H7 (cell line): Measurements from ENCODE around the gene EXD2. TPM values are rescaled to one million over a fixed set of nuclear protein-coding genes. Genes with fewer than 3 reads are reported as not detected.
"Not testable (repeated sequence)": the region's sequence is repeated elsewhere in the genome, so short reads cannot be mapped to it uniquely, and the experiment has no call there.

Experiments
- DNase-seq: peaks from one replicate; pipeline ENCODE4 v3.0.0; 2012
- H3K27me3 ChIP-seq: 2 replicates; pipeline ENCODE4 v1.6.0; 2011; ENCODE audit warnings: mild to moderate bottlenecking, low read length; ENCODE audit not compliant: control insufficient read depth, insufficient read depth
- H3K36me3 ChIP-seq: replicated peaks from 2 replicates; pipeline ENCODE4 v1.5.1; 2011; ENCODE audit warnings: low read length; ENCODE audit not compliant: control insufficient read depth, insufficient read depth
- H3K4me3 ChIP-seq: 2 replicates; pipeline ENCODE4 v1.5.1; 2011; ENCODE audit warnings: low read depth, mild to moderate bottlenecking, control low read depth, low read length, moderate library complexity; ENCODE audit not compliant: insufficient read depth
- total RNA-seq: library from RNA; depleted of rRNA; stranded (reverse); fragments of >200 nt; shearing (Covaris generic); gene quantifications from 2 replicates; pipeline ENCODE4 v1.2.3, GENCODE V29; 2014

The EXD2 gene
- total RNA-seq, 1 experiment from 2014 or later: 23.2 TPM

DNA sequence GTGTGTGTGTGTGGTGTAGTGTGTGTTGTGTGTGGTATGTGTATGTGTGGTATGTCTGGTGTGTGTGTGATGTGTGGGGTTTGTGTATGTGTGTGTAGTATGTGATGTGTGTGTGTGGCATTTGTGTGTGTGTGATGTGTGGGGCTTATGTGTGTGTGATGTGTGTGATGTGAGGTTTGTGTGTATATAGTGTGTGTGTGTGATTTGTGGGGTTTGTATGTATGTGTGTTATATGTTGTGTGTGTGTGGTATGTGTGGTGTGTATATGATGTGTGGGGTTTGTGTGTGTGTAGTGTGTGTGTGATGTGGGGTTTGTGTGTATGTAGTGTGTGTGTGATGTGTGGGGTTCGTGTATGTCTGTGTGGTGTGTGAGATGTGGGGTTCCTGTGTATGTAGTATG lies 78.1 kb downstream of the EXD2 start:
- DNase-seq: no peak
- H3K36me3 ChIP-seq: no peaks in the 10 kb centered on the region

DNA sequence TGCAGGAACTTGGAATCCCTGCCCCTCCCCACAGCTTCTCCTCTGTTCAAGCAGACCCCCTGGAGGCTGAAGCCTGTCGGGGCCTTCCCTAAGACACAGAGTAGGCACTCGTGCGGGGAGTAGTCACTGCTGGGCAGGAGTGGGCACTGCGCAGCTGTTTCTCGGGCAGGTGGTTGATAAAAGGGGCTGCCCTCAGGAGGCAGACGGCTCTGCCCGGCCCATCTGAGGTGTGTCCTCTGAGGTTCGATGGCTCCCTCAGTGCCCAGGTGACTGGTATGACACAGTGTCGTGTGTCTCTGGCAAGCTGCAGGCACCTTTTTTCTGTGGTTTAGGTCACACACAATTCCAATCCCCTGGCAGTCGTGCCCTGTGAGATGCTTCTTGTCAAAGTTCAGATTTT lies 78.8 kb downstream of the EXD2 start:
- H3K4me3 ChIP-seq: no peak overlapping the region
- no peaks in the 10 kb centered on the region for H3K36me3 ChIP-seq
- no peak for DNase-seq
- H3K27me3 ChIP-seq: no peaks in the 10 kb centered on the region

More for the DNA sequence above, 78.1 kb downstream of the EXD2 start:
- Histone ChIP-seq H3K4me3 (no peak overlapping the region), H3K27me3 (no peaks in the 10 kb centered on the region)

DNA sequence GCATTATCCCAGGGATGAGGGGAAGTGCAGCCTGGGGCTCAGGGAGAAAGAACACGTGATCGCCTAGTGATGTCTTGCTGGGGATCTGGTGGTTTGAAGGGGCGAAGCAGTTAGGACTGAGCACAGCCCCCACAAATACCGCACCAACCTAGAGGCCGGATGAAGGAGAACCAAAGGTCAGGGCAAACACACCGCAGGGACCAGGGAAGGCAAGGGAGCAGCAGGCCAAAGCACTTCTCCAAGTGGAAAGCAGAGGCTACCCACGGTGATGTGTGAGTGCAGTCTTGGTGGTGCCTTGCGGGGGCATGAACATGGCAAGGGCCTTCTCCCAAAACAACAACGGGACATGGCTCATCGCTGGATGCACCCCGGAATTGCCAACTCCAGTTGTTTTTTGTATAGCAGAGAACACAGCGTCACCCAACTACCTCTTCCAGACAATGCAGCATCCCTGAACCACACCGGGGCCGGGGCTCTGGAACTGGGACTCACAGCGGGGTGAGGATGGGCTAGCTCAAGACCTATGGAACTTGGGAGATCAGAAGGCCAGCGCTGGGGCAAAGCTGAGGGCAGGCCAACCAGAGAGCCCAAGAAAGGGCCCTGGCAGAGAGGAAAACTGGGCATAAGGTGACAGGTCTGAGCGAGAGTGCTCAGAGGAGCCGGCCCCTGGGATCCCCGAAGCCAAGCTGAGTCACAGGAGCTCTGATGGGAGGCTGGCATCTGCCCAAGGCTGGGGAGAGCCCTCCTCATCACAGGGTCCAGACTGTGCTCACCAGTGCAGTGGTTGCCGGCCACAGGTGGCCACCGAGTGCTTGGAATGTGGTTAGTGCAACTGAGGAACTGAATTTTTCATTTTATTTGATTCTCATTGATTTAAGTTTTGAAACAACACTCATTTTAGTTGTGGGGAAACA lies 79.8 kb downstream of the EXD2 start:
- no peak for DNase-seq
- Histone ChIP-seq H3K27me3 (no peaks in the 10 kb centered on the region), H3K36me3 (no peaks in the 10 kb centered on the region), H3K4me3 (no peak overlapping the region)

DNA sequence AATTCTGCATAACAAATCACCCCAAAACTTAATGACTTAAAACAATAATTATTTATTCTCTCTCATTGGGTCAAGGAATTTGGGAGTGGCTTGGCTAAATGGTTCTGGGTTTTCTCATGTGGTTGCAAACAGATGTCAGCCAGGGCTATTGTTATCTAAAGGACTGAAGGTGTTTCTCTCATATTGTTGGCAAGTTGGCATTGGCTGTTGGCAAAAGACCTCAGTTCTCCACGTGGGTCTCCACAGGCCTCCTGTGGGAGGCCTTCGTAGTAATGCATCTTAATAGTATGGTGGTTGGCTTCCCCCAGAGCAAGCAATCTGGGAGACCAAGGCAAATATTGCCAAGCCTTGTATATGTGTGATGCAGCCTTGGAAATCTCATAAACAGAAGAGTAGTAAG lies 83.0 kb downstream of the EXD2 start:
- Histone ChIP-seq H3K36me3 (no peaks in the 10 kb centered on the region), H3K27me3 (no peaks in the 10 kb centered on the region)
- no peak for DNase-seq

DNA sequence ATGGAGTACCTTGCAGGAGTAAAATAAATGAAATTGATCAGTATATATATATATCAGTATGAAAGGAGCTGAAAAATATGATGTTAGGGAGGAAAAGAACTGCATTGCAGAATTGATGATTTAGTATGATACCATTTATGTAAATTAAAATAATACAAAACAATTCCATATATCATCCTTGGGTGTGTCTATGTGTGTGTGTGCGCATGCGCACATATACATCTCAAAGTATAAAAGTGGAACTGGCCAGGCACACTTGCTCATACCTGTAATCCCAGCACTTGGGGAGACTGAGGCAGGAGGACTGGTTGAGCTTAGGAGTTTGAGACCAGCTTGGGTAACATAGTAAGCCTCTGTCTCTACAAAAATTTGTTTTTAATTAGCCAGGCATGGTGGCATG lies 84.0 kb downstream of the EXD2 start:
- no peak for DNase-seq
- Histone ChIP-seq H3K27me3 (no peaks in the 10 kb centered on the region), H3K4me3 (no peak overlapping the region), H3K36me3 (no peaks in the 10 kb centered on the region)

More for the DNA sequence above, 83.0 kb downstream of the EXD2 start:
- H3K4me3 ChIP-seq: no peak overlapping the region

DNA sequence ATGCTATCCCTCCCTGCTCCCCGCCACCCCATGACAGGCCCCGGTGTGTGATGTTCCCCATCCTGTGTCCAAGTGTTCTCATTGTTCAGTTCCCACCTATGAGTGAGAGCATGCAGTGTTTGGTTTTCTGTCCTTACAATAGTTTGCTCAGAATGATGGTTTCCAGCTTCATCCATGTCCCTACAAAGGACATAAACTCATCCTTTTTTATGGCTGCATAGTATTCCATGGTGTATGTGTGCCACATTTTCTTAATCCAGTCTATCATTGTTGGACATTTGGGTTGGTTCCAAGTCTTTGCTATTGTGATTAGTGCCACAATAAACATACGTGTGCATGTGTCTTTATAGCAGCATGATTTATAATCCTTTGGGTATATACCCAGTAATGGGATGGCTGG lies 86.1 kb downstream of the EXD2 start:
- not testable (repeated sequence) for H3K4me3 ChIP-seq, H3K27me3 ChIP-seq

DNA sequence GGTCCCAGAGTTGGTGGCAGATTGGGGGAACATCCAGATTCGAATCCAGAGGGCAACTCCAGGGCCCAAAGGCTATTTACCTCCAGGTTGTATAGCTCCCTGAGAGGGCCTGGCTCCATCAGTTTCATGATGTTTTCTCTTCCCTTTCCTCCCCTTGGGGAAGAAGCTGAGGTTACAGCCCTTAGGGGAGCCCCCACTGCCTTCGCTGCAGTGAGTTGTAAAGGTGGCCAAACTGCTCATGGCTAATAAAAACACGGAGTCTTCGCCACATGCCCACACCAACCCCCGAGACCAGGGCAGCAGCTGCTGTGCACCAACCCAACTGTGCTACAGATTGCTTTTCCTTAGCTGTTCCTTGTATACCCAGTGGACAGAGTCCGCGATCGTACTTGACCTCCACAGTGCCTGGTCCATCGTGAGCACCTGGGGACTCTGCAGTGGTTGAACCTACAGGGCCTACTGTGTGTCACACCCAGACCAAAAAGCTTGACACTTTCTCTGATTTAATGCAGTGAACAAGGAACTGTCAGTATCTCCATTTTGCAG lies 89.5 kb downstream of the EXD2 start:
- H3K4me3 ChIP-seq: no peak overlapping the region
- no peaks in the 10 kb centered on the region for H3K36me3 ChIP-seq
- DNase-seq: no peak
- no peaks in the 10 kb centered on the region for H3K27me3 ChIP-seq

More for the DNA sequence above, 86.1 kb downstream of the EXD2 start:
- not testable (repeated sequence) for H3K36me3 ChIP-seq, DNase-seq

DNA sequence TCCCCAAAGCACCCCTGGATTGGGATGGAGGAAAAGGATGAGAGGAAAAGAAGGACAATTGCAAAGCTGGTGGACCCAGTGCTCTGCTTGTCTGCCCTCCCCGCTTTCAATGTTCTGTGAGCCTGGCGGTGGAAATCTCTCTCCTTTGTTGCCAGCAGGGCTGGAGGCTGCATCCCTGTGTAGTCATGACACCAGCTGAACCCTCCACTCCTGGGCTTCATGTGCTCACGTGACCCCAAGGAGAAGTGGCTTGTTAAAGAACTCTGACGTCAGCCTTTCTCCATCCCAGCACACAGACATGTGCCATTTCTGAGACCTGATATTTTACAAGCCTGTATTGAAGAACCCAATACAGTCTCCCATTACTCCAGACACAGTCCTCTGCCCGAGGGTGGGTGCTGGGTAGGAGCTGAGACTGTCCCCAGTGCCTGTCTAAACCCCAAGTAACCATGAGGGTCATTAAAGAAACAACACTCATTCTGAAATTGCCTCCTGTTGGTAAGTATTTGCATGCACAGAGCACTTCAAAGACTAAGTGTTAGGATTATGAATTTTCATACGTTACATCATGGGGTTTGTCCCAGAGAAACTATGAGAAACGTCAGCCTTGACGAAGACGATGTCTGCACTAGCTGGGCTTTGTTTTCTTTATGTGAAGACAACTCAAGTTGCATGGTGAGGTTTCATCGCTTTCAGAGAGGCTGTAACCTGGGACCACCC lies 90.3 kb downstream of the EXD2 start:
- no peak for DNase-seq
- H3K27me3 ChIP-seq: no peaks in the 10 kb centered on the region
- no peaks in the 10 kb centered on the region for H3K36me3 ChIP-seq
- no peak overlapping the region for H3K4me3 ChIP-seq

DNA sequence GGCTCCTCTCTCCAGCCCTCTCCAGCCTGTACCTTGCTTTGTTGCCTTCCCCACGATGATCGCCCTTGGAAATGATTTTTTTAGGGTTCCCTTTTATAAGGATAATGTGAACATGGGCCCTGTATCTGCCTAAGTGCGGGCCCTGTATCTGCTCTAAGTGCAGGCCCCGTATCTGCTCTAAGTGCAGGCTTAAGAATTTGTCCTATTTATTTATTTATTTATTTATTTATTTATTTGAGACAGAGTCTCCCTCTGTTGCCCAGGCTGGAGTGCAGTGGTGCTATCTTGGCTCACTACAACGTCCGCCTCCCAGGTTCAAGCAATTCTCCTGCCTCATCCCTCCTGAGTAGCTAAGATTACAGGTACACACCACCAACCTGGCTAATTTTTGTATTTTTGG lies 91.2 kb downstream of the EXD2 start:
- Histone ChIP-seq H3K36me3 (no peaks in the 10 kb centered on the region), H3K27me3 (no peaks in the 10 kb centered on the region), H3K4me3 (no peak overlapping the region)
- no peak for DNase-seq

DNA sequence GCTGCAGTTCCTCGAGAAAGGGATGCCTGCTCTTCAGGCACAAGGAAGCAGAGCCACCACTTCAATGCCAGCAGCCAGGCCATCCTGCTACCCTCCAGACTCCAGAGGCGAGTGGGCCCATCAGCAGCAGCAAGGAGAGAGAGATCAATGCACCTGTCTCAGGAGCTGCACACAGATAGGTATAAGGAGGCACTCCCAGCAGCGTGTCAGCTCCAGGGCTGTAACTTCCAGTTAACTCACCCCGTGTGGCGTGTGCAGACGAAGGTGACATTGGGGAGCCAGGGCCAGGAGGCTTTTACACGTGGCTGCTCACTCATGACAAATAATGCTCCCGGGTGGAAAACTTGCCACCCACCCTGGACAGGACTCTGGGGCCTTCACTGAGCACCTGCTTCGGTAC lies 92.9 kb downstream of the EXD2 start:
- no peak for DNase-seq
- Histone ChIP-seq H3K36me3 (no peaks in the 10 kb centered on the region), H3K4me3 (no peak overlapping the region), H3K27me3 (no peaks in the 10 kb centered on the region)

DNA sequence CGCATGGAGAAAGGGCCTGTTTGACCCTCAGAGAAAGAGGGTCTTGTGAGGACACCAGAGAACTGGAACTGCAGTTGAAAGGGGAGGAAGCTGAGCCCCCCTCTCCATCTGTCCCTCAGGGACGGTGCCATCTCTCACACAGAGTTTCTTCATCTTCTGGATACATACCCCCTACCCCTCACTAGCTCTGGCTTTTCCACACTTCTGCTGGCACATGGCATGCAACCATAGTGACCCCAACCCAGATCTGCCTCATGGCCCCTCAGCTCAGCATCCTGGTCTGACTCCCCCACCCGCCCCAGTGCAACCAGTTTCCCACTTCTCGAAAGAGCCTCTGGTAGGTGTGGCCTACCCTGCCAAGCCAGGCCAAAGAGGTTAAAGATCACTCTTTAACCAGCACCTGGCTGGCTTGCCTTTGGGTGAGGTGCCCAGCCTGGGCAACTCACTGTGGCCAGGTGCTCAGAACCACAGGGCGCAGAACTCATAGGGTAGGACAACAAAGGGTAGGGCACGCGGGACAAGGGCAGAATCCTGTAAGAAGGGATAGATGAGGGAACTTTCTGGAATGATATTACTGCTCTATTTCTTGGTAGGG lies 94.5 kb downstream of the EXD2 start:
- no peaks in the 10 kb centered on the region for H3K27me3 ChIP-seq
- H3K4me3 ChIP-seq: no peak overlapping the region
- H3K36me3 ChIP-seq: no peaks in the 10 kb centered on the region
- DNase-seq: no peak

DNA sequence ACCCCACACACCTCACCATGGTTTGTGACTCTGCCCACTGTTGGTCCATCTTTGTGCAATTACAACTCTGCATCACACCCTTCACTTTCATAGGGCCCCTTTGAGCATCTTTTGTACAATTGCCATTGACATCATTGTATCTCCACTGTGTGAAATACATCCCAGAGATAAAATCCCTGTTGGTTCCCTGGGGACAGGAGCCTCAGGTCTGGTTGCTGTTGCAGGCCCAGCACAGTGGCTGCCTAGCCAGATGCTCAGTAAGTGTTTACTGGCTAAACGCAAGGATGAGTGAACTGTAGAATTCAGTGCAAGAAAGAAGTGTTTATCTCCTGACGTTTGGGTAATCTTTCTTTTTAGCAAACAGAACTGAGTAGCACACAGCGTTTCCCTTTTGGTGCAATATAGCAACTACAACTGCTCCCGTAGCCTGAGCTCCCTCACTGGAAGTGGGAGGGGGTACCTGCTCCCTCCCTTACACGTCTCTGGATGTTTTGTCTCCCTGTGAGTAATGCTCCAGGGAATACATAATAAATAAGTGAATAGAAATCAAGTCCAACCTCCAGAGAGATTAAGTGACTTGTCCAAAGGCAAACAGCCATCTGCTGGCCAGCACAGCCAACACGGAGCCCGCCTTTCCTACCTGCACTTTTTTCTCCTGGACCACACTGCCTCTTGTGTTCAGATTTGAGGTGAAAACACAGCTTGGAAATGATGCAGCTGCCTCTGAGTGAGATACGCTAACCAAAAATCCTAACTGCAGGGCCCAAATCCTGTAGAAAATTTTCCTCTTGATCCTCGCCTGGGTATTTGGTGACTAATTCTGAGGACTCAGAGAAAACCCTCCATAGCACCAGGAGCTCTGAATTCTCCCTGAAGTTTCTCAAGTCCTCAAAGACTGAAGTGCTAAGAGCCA lies 96.1 kb downstream of the EXD2 start:
- no peaks in the 10 kb centered on the region for H3K27me3 ChIP-seq
- peak; percentile 58 for DNase-seq
- no peak overlapping the region for H3K4me3 ChIP-seq
- no peaks in the 10 kb centered on the region for H3K36me3 ChIP-seq

DNA sequence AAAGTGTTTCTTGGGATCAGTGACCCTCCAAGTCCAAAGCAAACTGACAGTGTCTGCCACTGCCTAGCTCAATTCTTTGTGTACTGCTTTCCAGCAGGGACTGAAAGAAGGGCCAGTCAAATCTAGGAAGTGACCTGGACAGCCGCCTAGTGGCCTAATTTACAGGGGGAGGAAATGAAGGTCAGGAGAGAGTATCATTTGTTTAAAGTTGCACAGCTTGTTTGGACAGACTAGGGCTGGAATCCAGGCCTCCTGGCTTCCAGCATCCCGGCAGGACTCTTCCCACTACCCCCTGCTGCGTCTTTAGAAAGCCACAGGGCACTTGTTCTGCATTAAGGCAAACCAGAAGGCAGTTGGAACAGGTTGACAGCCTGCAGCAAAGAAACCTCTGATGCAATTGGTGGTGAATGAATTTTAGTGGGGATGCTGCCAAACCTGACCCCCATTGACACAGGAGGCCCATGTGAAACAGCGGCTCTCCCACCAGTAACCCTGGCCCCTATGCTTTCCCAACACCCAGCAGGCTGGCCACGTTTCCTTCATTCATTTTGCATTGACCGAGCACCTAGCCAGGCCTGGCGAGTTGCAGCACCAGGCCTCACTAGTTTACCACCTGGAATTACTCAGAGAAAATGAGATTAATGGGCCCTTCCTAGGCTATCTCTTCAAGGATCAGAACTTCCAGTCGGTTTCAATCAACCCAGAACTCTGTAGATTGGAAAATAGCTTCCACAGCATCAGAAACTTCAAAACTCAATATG lies 96.9 kb downstream of the EXD2 start:
- no peaks in the 10 kb centered on the region for H3K36me3 ChIP-seq
- H3K4me3 ChIP-seq: no peak overlapping the region
- no peaks in the 10 kb centered on the region for H3K27me3 ChIP-seq
- peak; percentile 53 for DNase-seq
